NCI-H146 treated with DMSO at 0.1 percent for 48 hours (cell line): Measurements from ENCODE around the gene TLE1.
"Not testable (repeated sequence)": the region's sequence is repeated elsewhere in the genome, so short reads cannot be mapped to it uniquely, and the experiment has no call there.

Source experiments
- DNase-seq: peaks from one replicate; lab custom pipeline; 2025; ENCODE audit not compliant: unreplicated experiment; lab: John Stamatoyannopoulos, UW

The TLE1 gene

DNA sequence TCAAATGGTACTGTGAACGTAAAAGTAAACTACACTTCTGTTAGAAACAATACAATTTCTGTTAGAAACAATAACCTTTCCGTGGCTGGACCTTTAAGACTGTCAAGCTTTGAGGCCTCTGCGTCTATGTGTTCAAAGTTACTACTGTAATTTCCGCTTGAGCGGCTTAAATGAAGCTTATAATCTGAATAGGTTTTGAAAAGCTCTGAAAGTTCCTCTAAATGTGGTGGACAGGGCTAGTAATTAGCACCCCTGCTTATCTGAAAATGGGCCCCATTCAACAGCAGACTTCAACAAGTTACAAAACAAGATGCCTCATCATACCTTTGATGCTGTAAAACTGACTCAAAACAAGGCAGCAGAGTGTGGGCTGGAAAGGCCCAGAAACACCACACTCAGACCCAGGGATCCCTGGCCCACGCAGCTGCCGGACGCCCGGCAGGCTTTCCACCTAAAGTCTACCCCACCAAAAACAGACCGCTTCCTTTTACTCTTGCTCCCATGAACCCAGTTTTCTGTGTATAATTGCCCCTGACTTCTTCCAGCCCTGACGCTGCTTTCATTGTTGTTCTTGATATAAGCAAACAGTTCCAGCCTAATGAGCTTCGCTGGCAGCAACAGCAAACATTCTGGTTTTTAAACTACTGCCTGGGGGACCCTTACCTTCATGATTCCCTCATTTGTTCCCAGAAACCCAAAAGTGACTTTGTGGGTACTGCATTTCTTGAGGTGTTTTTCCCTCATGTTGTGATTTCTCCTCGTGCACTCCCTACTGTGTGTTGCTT is 66.7 kb downstream of the TLE1 start:
- no peak for DNase-seq

DNA sequence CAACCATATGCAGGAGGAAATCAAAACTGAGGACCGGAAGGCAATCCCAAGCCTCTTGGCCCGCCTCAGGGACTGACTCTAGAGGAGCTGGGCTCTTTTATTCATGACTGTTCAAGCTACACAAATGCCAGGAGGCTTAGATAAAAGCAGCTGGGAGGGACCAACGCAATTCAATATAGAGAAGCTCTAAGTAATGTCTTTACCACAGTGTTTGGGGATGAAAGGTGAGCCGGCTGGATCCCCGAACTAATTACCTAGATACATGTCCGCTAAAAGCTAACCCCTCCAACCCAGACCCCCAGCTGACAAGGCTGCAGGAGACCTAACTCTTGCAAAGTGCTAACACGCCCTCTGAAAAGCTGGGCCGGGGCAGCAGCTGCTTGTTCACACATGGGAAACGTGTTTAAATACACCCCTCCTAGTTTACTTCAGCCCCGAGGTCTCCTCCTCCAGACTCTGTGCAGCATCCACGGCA is 67.5 kb downstream of the TLE1 start:
- peak; percentile 66 for DNase-seq

DNA sequence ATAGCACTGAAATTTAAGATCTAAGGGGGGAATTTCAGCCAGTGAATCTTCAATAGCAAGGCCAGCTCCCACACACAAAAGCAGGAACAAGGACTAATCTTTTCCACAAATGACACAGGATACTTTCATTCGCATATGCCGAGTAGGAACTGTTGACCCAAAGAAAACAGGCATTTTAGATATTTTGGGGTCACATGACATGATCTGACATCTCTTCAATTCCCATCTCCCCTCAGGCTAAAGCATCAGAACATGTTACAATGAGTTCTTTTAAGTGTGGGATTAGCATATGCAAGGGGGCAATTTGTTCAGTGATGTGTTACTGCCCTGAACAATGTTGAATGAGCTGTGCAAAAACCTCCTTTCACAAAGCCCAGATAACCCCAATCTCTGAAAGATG is 68.2 kb downstream of the TLE1 start:
- DNase-seq = peak; percentile 6

DNA sequence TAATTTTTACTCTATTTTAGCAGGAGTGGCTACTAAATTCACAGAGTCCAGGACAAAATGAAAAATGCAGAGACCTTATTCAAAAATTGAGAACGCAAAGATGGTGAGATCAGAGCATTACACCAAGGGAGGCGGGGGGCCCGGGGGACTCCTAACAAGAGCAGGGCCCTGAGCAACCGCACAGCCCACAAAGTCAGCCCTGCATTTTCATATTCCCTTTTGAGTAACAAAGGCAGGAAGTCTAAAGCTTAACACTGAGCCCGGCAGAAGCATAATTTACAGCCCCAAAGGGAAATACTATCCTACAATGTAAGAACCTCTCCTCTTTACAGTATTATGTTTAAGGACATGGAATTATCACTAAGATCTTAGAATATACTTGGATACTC is 69.4 kb downstream of the TLE1 start:
- no peak for DNase-seq

DNA sequence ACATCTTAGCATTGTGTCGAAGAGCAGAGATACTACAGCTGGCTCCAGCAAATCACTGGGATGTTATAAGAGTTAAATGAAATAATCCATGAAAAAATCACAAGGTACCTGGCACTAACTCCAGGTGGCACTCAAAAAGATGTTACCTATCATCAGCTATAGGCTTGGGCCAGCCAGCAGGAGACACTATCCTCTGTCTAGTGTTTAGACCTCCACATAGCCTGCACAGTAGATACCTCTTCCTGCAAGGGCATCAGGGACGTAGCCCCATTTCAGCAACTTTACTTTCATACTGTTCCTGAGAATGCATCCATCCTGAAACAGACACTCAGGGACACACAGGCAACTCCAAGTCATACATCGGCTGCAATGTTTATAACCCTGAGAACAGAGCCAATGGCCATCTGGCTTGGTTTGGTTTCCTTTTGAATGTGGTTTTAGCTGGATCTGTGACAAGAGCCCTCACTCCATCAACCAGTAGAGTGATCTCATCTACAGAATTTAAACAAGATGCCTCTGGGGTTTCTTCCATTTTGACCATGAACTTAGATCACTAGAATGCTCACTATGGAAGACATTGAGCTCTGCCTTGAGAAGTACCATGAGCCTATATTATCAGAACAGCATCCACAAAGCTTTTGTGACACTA is 69.9 kb downstream of the TLE1 start:
- no peak for DNase-seq

DNA sequence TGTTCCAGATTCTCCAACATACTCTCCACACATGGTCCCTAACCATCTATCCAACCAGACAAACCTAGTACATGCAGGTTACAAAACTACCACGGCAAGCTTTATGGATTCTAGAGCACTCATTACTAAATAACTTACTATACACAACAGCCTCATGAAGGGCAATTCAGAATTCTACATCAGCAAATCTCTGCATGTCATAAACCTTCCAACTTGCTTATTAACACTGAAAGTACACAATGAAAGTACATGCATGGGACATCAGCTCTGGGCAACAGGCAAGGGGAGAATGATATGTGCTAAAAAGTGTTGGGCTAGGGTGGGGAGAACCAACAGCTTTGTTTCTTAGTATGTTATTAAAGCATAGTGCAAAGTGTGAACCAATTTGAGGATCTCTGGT is 70.4 kb downstream of the TLE1 start:
- no peak for DNase-seq

DNA sequence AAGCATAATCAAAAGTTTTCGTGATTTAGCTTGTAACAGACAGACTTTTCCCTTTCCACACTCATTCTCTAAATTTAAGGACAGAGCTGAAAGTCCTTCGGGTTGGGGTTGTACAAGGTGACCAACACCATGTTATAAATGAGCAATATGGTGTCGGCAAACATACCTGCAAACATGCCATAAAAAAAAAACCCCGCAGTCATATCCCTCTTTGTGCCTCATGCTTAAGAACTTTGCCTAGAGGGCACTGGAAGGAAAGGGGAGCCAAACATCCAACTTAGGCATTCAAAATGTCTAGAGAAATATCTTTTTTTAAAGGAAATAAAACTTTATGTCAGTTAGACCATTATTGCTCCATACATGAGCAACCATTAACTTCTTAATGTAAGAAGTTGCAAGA is 73.2 kb downstream of the TLE1 start:
- no peak for DNase-seq

DNA sequence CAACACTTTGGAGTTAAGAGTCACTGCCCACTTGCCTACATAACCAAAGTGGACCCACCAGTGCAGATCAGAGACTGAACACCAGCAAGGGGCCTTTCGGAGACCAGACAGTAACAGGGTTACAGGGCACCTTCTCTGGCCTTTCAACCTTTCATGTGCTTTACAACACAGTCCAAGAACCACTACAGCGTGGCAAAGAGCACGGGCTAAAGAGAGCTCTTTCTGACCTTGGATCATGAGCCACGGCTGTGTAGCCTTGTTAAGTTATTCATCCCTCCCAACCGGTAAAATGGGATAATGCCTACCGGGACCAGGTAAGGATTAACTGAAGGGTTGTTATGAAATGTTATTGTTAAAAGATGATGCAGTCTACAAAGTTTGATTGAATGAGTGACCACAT is 75.0 kb downstream of the TLE1 start:
- no peak for DNase-seq

DNA sequence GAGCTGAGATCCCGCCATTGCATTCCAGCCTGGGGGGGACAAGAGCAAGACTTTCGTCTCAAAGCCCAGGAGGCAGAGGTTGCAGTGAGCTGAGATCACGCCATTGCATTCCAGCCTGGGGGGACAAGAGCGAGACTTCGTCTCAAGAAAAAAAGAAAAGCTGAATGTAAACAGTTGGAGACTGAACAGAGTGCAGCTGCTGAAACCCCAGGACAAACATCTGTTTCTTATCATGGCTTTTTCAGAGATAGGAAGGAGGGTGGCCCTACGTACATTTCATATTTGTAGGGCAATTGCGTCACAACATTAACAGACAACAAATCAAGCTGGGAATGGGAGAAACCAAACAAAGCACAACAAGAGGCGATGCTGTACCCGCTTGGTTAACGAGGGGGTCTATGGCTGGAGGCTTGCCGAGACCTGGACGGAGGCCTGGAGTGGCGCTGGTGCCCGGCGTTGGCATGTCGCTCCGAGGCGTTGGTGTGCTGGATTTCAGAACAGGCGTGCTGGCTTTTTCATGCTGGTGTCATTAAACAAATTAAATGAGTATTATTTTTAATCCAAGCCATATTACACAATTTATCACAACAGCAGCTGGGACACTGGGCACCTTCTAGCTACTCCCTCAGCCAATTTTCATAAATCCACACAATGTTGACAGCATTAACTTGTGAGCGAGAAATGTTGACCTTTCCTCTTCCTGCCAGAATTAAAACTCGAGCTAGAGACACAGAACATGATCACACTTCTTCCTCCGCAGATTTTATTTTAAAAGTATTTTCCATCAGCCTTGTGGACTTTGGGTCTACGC is 76.1 kb downstream of the TLE1 start:
- DNase-seq = no peak

DNA sequence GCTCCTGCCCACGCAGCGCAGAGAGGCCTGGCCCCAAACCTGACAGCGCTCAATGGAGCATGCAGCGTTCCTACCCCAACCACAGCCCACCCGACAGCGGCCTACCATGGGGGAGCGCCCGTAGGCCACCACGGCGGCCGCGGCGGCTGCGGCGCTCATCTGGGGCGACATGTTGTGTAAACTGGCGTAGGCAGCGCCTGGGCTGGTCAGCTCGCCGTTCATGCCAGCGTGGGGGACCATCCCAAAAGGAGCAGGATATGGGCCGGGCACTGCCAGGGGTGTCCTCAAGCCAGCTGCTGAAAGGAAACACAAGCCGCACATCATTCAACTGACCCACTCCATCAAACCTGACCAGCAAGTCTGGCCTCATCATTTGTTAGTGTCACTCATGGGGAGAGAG is 77.7 kb downstream of the TLE1 start:
- no peak for DNase-seq

DNA sequence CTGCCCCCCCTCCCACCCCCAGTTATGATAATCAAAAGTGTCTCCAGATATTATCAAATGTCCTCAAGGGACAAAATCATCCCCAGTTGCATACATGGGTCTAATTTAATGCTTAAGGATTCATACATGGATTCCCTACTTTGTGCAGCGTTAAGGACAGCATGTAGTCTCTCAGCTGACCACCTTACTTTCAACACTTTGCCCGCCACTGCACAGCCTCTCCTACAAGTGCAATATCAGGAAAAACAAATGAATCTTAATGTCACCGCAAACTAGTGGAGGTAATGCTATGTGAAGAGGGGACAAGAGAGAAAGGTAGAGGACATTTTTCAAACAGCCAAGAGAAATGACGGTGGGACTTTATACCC is 78.6 kb downstream of the TLE1 start:
- DNase-seq = no peak

DNA sequence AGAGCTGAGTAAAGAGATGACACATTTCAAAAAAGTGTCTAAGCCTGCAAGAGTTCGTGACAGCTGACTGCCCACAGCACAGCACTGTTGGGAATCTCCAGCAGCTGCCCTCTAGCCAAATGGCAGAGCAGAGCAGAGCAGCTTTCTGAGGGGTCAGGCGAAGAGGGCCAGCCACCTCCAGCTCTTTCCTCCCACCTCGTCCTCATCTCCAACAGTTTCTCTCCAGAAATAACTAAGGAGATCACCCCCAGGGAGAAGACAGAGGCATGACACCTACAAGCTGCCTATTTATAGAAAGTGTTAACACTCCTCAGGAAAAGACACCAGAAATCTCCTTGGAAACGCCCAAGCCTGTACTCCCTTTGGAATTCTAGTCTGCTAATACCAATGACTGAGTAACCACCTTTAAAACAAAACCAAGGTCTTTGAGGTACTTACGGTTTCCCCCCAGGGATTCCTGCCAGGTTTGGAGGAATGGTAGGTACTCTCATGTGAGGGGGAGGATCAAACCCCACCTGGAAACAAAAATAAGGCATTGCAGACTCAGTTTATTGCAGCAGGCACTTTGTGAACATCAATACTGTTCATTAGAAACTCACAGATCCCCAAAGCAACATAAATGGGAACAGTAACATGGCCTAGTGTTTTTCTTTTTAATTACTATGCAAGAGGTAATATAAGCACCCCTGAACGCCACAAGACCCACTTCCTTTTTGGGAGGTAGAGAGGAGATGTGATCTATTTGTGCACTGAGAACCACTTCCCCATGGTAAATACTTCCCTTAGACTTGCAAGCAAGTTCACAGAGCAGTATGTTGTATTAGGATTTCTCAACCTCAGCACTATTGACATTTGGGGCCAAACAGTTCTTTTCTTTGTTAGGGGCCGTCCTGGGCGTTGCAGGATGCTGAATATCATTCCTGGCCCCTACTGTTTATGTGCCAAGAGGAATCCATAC is 79.3 kb downstream of the TLE1 start:
- no peak for DNase-seq

DNA sequence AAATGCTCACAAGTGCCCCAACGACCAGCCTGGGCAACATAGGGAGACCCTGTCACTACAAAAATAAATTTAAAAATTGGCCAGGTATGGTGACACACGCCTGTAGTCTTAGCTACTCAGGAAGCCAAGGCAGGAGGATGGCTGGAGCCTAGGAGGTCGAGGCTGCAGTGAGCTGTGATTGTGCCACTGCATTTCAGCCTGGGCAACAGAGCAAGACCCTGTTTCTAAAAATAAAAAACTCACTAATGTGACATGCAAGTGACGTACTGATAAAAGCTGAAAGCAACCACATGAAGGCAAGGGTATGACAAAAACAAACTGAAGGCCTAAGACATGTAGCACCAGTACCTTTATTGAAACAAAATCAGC is 81.1 kb downstream of the TLE1 start:
- DNase-seq = no peak

DNA sequence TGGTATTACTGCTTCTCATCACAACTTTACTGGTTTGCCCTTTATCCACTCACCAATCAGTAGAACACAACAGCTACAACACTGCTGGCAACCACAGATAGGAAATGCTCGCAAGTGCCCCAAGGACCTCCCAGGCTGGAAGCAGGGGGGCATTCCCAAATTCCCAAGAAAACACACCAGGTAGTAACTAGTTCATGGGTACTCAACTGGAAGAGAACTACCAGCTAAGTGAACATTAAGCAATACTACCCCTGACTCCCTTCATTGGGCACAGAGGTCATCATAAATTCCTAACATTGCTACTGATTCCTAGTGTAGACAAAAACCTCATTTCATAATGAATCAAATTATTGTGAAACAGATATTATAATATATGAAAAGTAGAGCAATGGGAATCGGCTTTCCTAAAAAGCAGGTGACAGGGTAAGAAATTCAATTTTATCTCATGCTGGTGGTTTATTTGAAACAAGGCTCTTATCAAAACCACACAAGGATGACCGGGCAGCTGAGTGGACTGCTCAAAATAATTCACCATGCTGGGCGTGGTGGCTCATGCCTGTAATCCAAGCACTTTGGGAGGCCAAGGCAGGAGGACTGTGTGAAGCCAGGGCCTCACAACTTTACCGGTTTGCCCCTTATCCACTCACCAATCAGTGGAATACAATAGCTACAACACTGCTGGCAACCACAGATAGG is 81.6 kb downstream of the TLE1 start:
- no peak for DNase-seq

DNA sequence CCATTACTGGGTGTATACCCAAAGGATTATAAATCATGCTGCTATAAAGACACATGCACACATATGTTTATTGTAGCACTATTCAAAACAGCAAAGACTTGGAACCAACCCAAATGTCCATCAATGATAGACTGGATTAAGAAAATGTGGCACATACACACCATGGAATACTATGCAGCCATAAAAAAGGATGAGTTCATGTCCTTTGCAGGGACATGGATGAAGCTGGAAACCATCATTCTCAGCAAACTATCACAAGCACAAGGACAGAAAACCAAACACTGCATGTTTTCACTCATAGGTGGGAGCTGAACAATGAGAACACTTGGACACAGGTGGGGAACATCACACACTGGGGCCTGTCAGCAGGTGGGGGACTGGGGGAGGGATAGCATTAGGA is 83.1 kb downstream of the TLE1 start:
- not testable (repeated sequence) for DNase-seq

DNA sequence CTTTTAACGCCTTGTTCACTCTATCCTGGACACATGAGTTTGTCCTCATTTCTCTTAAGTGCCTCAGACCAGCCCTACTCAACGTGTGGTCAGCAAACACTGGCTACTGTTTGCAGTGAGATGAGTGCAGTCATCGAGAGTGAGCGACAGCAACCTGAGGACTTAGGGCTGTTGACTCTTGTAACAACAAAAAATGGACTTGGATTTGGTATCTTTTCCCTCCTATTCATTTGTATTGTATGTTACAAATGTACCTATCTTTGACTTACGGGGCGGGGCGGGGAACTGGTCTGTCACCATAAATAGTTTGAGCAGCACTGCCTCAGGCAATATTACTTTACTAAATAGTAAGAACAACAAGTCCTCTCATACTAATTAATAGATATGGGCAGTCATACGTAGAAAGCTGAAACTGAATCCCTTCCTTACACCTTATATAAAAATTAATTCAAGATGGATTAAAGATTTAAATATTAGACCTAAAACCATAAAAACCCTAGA is 84.1 kb downstream of the TLE1 start:
- DNase-seq = no peak

DNA sequence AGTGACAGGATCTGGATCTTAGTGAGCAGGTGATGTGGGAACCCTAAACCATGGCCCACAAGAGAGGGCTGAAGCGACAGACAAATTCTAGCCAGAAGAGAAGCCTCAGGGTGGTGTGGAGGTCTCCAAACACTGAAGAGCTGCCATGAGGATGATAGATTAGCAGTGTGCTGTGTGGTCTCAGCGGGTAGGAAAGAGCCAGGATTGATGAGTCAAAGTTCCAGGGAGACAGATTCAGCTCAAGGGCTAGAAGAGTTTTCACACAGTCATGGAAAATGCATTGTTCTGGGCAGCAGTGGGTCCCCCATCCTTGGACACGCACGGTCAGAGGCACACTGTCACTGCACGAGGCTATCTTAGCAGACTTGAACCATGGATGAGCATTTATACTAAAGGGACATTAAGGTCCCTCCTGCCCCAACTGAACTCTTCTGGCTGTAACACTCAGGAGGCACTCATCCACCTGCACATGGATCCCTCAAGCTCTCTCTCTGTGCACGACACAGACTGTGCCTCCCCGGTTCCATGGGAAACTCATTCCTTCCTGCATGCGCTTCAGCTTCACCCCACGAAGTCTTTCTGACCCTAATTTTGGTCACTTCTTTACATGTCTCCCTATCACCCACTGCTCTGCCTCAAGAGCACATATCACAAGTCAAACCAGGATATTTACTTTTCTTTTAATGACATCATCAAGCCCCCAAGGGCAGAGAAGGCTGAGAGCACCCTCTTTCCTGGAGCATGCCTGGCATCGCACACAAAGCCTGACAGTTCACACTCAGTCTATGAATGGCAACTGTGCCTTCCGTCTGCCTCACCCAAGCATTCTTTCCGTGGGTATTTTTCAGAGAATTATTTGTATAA is 84.8 kb downstream of the TLE1 start:
- DNase-seq = no peak

DNA sequence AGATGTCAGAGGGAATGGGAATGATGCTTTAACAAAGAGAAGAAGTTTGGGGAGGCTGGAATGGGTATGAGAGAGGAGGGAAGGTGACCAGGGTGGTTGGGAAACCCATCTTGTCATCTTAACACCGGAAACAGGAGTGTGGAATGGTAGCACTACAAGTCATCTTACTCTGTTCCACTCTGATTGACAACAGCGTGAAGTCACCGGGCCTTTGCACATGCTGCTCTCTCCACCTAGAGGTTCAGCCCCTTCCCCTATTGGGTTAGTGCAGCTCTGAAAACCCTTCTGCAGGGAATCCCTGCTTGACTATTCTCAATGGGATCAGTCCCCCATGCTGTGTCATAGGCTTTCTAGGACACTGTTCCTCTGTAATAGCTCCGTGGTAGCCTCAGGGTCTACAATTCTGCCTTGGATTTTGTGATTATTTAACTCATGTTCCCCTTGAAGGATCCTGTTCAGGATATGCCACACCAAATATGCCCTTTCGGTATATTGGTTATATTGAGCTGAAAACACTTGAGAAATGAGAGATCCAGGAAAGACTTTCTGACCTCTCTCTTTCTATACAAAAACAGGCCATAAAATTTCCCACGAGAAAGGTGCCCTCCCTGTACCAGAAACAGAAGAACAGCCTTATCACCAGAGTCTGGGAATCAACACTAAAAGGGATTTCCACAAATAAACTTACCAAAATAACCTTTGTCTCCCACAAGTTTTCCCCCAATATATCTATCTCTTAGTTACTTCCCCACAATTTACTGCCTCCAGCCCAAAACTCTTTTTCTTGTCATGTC is 86.3 kb downstream of the TLE1 start:
- DNase-seq = no peak
